Cardiac septum (tissue), 1 donor: ENCODE results near the gene RICTOR. TPM values are rescaled to one million over a fixed set of nuclear protein-coding genes. Genes with fewer than 3 reads are reported as not detected.

Source experiments
- DNase-seq: peaks from one replicate; pipeline ENCODE4 v3.0.0-alpha.2; 2020; ENCODE audit warnings: low spot score
- intact Hi-C: fragments of 100-400 bp; cut with DNase I; formaldehyde crosslinking; loops from one replicate; pipeline ENCODE4 v1.14.0; 2022
- total RNA-seq: library from RNA; stranded (reverse); fragmentation: NEBNext Ultra II Directional; extraction: Animal tissue kit (Norgen Biotek cat#: 25700); gene quantifications from one replicate; pipeline ENCODE4 v1.2.1, GENCODE V29; 2021
- donor health status: DM: no; HTN: no; CAD: no.

The RICTOR gene
- total RNA-seq, 1 donor from 2014 or later = 75.9 TPM

- peak; percentile 78 for DNase-seq
- intact Hi-C loops = loop anchor here (5.0 to 10.0 kb wide), 2 partner anchors 90 to 477 kb away; no protein-coding TSS in a partner anchor
These were observed 152.0 kb downstream of the RICTOR start for GRCh38 chr5:38922199-38922598.

- no peak for DNase-seq
- intact Hi-C loops = loop anchor here (5.0 to 10.0 kb wide), 2 partner anchors 89 to 476 kb away; no protein-coding TSS in a partner anchor
These were observed 153.0 kb downstream of the RICTOR start for GRCh38 chr5:38921174-38921573.

GRCh38 chr5:38916802-38917201 lies 157.4 kb downstream of the RICTOR start:
- no peak for DNase-seq
- intact Hi-C loops = no loop called here

- intact Hi-C loops = no loop called here
- no peak for DNase-seq
These were observed 160.5 kb downstream of the RICTOR start for GRCh38 chr5:38913714-38914113.

GRCh38 chr5:38911933-38912332 lies 162.3 kb downstream of the RICTOR start:
- intact Hi-C loops = no loop called here
- DNase-seq = no peak

- no peak for DNase-seq
- intact Hi-C loops = no loop called here
These were observed 167.7 kb downstream of the RICTOR start for GRCh38 chr5:38906503-38906902.

- no peak for DNase-seq
- intact Hi-C loops = no loop called here
These were observed 168.7 kb downstream of the RICTOR start for GRCh38 chr5:38905516-38905915.

GRCh38 chr5:38899936-38900335 lies 174.3 kb downstream of the RICTOR start:
- intact Hi-C loops = no loop called here

GRCh38 chr5:38896760-38897159 lies 177.4 kb downstream of the RICTOR start:
- intact Hi-C loops = no loop called here
- DNase-seq = no peak

More at GRCh38 chr5:38899936-38900335, 174.3 kb downstream of the RICTOR start:
- DNase-seq = no peak

- no peak for DNase-seq
- intact Hi-C loops = no loop called here
These were observed 181.8 kb downstream of the RICTOR start for GRCh38 chr5:38892363-38892762.

GRCh38 chr5:38891563-38891962 lies 182.6 kb downstream of the RICTOR start:
- intact Hi-C loops = no loop called here

GRCh38 chr5:38889424-38889823 lies 184.8 kb downstream of the RICTOR start:
- DNase-seq = no peak

More at GRCh38 chr5:38891563-38891962, 182.6 kb downstream of the RICTOR start:
- DNase-seq = no peak

GRCh38 chr5:38888041-38888440 lies 186.2 kb downstream of the RICTOR start:
- intact Hi-C loops = no loop called here
- DNase-seq = no peak

More at GRCh38 chr5:38889424-38889823, 184.8 kb downstream of the RICTOR start:
- intact Hi-C loops = no loop called here

Other genes starting within 250 kb of the RICTOR start
- gene OSMR, start 228.4 kb downstream of the RICTOR start, total RNA-seq = 19.9 TPM
- gene FYB1, start 145.2 kb upstream of the RICTOR start, total RNA-seq = 4.5 TPM